Fibroblast of lung (primary cell): Measurements from ENCODE around the gene EFS. TPM values are rescaled to one million over a fixed set of nuclear protein-coding genes. Genes with fewer than 3 reads are reported as not detected.

Experiments
- DNase-seq, 2 donors: peaks; one replicate each; pipeline versions ENCODE4 v3.0.0 to v3.0.0-alpha.2; 2010; ENCODE audit warnings: low read depth in 2 of 2
- H2AFZ ChIP-seq: 2 replicates; pipeline ENCODE4 v1.5.1; 2012; ENCODE audit warnings: low read length, control low read depth, inconsistent platforms
- H3K27ac ChIP-seq: 2 replicates; pipeline ENCODE4 v1.5.1; 2011; ENCODE audit warnings: low read length, control low read depth; ENCODE audit not compliant: insufficient read depth
- H3K27me3 ChIP-seq: 2 replicates; pipeline ENCODE4 v1.5.1; 2011; ENCODE audit warnings: mild to moderate bottlenecking, low read length; ENCODE audit not compliant: control insufficient read depth, insufficient read depth
- H3K36me3 ChIP-seq: 2 replicates; pipeline ENCODE4 v1.5.1; 2011; ENCODE audit warnings: low read length; ENCODE audit not compliant: control insufficient read depth, insufficient read depth
- H3K4me1 ChIP-seq: 2 replicates; pipeline ENCODE4 v1.5.1; 2011; ENCODE audit warnings: low read length; ENCODE audit not compliant: control insufficient read depth, insufficient read depth; ENCODE audit errors: extremely low read depth
- H3K4me2 ChIP-seq: 2 replicates; pipeline ENCODE4 v1.5.1; 2011; ENCODE audit warnings: low read length, control low read depth; ENCODE audit not compliant: insufficient read depth; ENCODE audit errors: extremely low read depth
- H3K4me3 ChIP-seq, 4 experiments: fragments of 200-600 bp in 1 of 4; sonication (generic) in 1 of 4; replicated peaks in 1 of 4; 2 replicates each; pipeline ENCODE4 v1.5.1; 2011 to 2016; ENCODE audit warnings: low read length in 4 of 4, low read depth in 3 of 4, mild to moderate bottlenecking in 3 of 4, control low read depth in 2 of 4, inconsistent platforms in 1 of 4, mixed read lengths in 1 of 4; ENCODE audit not compliant: insufficient read depth in 1 of 4; ENCODE audit errors: control extremely low read depth in 1 of 4
- H3K79me2 ChIP-seq: 2 replicates; pipeline ENCODE4 v1.5.1; 2012; ENCODE audit warnings: mild to moderate bottlenecking, low read length, inconsistent platforms; ENCODE audit not compliant: control insufficient read depth, insufficient read depth
- H3K9ac ChIP-seq: 2 replicates; pipeline ENCODE4 v1.5.1; 2011; ENCODE audit warnings: mild to moderate bottlenecking, low read length, control low read depth; ENCODE audit not compliant: insufficient read depth
- H3K9me3 ChIP-seq: 2 replicates; pipeline ENCODE4 v1.5.1; 2012; ENCODE audit warnings: low read depth, low read length; ENCODE audit not compliant: control insufficient read depth, insufficient read depth
- H4K20me1 ChIP-seq: 2 replicates; pipeline ENCODE4 v1.5.1; 2011; ENCODE audit warnings: low read length; ENCODE audit not compliant: control insufficient read depth, insufficient read depth; ENCODE audit errors: extremely low read depth
- EZH2 ChIP-seq: IDR thresholded peaks from 2 replicates; pipeline ENCODE4 v1.5.1; 2012; ENCODE audit warnings: low read length, control low read depth, mild to moderate bottlenecking; ENCODE audit errors: missing control alignments
- polyA plus RNA-seq, 2 donors: library from polyadenylated mRNA; depleted of rRNA in 1 of 2; stranded (reverse) in 1 of 2; unstranded in 1 of 2; fragments of >200 nt; gene quantifications; 2 replicates each; pipeline ENCODE4 v1.2.1, GENCODE V29; 2011 to 2012; ENCODE audit warnings: missing spikeins in 1 of 2
- total RNA-seq: library from RNA; depleted of rRNA; stranded (reverse); fragments of >200 nt; gene quantifications from 2 replicates; pipeline ENCODE4 v1.2.1, GENCODE V29; 2014
- TF ChIP-seq, protein P1 (sequence below), 2 donors: IDR thresholded peaks in 1 of 2; conservative IDR thresholded peaks in 1 of 2; 1 replicate in 1 of 2; 2 replicates in 1 of 2; pipeline ENCODE4 v1.5.1; 2011 to 2012; ENCODE audit warnings: low read length in 2 of 2, control low read depth in 1 of 2, inconsistent platforms in 1 of 2, low read depth in 1 of 2, mild to moderate bottlenecking in 1 of 2

The EFS gene
- total and polyA plus RNA-seq, 2 donors (not counting 1 experiment from before 2014, with no cell fraction given), result 2.3 to 12.2 TPM

DNA sequence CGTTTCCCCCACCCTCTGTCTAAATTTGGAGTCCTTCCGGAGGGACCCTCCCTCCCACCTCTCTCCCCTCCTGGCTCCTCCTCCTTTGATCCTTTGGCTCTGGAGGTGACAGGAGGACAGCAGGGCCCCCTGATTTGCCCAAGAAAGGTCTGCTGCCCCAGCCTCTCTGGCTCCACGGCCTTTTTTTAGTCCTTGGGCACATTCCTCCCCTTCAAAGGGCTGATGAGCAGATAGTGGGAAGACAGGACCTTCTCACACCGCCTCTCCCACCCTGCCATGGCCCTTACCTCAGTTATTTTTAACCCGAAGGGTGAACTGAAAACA is 43.3 kb upstream of the EFS start:
- H4K20me1 ChIP-seq, result no peaks in the 10 kb centered on the region
- H3K27ac ChIP-seq, result no peak overlapping the region
- no peak overlapping the region for H3K4me3 ChIP-seq
- H3K36me3 ChIP-seq, result no peaks in the 10 kb centered on the region
- TF ChIP-seq, protein P1, sequence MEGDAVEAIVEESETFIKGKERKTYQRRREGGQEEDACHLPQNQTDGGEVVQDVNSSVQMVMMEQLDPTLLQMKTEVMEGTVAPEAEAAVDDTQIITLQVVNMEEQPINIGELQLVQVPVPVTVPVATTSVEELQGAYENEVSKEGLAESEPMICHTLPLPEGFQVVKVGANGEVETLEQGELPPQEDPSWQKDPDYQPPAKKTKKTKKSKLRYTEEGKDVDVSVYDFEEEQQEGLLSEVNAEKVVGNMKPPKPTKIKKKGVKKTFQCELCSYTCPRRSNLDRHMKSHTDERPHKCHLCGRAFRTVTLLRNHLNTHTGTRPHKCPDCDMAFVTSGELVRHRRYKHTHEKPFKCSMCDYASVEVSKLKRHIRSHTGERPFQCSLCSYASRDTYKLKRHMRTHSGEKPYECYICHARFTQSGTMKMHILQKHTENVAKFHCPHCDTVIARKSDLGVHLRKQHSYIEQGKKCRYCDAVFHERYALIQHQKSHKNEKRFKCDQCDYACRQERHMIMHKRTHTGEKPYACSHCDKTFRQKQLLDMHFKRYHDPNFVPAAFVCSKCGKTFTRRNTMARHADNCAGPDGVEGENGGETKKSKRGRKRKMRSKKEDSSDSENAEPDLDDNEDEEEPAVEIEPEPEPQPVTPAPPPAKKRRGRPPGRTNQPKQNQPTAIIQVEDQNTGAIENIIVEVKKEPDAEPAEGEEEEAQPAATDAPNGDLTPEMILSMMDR (conservative IDR thresholded peaks at IDR 0.05 in 1 of 2, IDR thresholded peaks at IDR 0.05 in 1 of 2; ENCODE audit: low read depth in 1 of 2, low read length in 2 of 2), result no peak
- no peak for TF ChIP-seq EZH2
- H3K79me2 ChIP-seq, result no peaks in the 10 kb centered on the region
- H3K4me1 ChIP-seq, result no peaks in the 10 kb centered on the region
- no peak for DNase-seq
- no peaks in the 10 kb centered on the region for H3K9me3 ChIP-seq
- H3K9ac ChIP-seq, result no peak overlapping the region
- peaks cover 6% of the 10 kb centered on the region for H3K27me3 ChIP-seq
- no peak overlapping the region for H2AFZ ChIP-seq
- no peak overlapping the region for H3K4me2 ChIP-seq

DNA sequence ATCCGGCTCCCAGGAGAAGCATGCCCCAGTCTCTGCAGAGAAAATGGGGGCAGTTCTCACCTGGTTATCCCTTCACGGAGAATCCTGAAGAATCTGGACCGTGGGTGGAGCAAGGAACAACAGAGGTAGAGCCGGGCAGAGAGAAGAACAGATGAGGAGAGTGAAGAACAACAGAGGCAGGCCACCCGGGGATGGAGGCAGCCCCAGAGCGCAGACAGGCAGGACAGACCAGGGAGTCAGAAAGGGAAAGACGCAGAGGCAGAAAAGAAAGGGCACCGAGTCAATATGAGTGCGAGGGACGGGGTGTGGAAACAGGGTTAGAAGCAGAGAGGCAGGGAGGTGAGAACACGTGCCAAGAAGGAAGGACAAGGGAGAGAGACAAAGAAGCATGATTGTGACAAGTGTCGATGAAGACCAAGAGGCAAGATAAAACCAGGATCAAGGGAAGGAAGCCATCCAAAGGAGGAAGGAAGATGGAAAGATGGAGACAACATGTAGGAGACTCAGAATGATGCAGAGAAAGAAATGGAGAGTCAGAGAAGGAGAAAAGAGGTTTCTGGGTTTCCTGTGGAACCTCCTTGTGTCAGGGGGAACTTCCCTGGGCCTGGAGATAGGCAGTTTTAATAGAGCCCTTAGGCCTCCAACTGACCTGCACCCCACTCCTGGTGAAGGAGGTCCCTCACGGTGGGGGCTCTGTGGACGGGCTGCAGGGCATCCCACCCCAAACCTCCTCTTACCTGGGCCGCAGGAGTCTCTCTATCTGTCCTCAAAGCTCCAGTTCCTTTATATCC is 42.7 kb upstream of the EFS start, which contains the start of gene MYH6:
Gene MYH6, minus strand, starts transcription at position 758 of the 791 bp plus-strand sequence. CDS start 1,050 bp downstream, outside the sequence.
- peaks cover 6% of the 10 kb centered on the region for H3K27me3 ChIP-seq
- H3K4me3 ChIP-seq, result no peak within 1 kb of the TSS
- DNase-seq, result no peak
- H3K9ac ChIP-seq, result no peak within 1 kb of the TSS
- no peak within 1 kb of the TSS for H3K4me2 ChIP-seq
- H3K79me2 ChIP-seq, result no peaks in the 10 kb centered on the region
- no peak within 1 kb of the TSS for H3K27ac ChIP-seq
- H4K20me1 ChIP-seq, result no peaks in the 10 kb centered on the region
- no peak within 1 kb of the TSS for H2AFZ ChIP-seq
- TF ChIP-seq, protein P1 (conservative IDR thresholded peaks at IDR 0.05 in 1 of 2, IDR thresholded peaks at IDR 0.05 in 1 of 2; ENCODE audit: low read depth in 1 of 2, low read length in 2 of 2), result no peak
- TF ChIP-seq EZH2, result no peak
- H3K4me1 ChIP-seq, result no peaks in the 10 kb centered on the region
- H3K36me3 ChIP-seq, result no peaks in the 10 kb centered on the region
- H3K9me3 ChIP-seq, result no peaks in the 10 kb centered on the region

DNA sequence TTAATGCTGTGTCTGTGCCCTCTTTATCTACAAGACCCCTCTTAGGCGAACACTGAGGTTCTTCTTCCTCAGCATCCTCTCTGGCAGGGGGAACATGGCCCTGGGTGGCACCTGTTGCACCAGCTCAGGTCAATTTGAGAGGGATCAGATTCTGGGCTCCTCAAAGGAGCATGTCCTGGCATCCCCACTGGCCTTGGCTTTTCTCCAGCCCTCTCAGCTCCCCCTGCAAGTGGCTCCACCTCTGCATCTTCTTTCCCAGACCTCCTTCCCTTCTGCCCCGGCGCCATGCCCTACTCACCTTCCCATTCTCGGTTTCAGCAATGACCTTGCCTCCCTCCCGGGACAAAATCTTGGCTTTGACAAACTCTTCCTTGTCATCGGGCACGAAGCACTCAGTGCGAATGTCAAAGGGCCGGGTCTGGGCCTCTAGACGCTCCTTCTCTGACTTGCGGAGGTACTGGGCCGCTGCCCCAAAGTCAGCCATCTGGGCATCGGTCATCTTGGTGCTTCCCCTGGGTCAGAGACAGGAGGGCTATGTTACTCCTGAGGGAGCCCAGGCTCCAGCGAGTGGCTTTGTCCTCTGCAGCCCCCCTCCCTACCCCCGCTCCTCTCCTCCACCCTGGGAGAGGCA is 41.9 kb upstream of the EFS start:
- no peak for TF ChIP-seq EZH2
- TF ChIP-seq, protein P1 (conservative IDR thresholded peaks at IDR 0.05 in 1 of 2, IDR thresholded peaks at IDR 0.05 in 1 of 2; ENCODE audit: low read depth in 1 of 2, low read length in 2 of 2), result no peak
- no peak overlapping the region for H3K27ac ChIP-seq
- H2AFZ ChIP-seq, result no peak overlapping the region
- no peaks in the 10 kb centered on the region for H3K9me3 ChIP-seq
- no peak overlapping the region for H3K9ac ChIP-seq
- H3K4me2 ChIP-seq, result no peak overlapping the region
- DNase-seq, result no peak
- no peaks in the 10 kb centered on the region for H3K79me2 ChIP-seq
- no peak overlapping the region for H3K4me3 ChIP-seq
- no peaks in the 10 kb centered on the region for H3K4me1 ChIP-seq
- no peaks in the 10 kb centered on the region for H4K20me1 ChIP-seq
- peaks cover 2% of the 10 kb centered on the region for H3K27me3 ChIP-seq
- no peaks in the 10 kb centered on the region for H3K36me3 ChIP-seq
